HG03520 (cell line): ENCODE results near the gene AIG1.

Experiments used
- ATAC-seq: cut with Tn5 transposase; IDR thresholded peaks from one replicate; pipeline ENCODE4 v1.9.1; 2021; ENCODE audit warnings: mild to moderate bottlenecking, moderate library complexity; ENCODE audit not compliant: unreplicated experiment

Gene AIG1

DNA sequence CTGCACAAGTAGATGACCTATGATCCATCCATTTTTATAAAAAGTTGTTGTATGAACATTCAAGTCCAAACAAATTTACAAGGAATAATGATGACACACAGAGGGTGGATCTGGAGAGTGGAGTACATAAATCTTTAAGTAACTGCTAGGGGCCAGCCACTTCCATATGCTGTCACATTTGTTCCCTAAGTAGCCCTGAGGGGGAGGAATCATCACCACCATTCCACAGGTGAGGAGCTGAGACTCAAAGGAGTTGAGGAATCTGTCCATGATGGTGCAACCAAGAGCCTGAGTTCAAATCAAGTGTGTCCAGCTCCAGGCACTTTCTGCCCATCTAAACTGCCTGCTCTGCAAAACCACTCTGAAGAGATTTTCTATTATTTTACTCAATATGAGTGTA is 132.1 kb downstream of the AIG1 start:
- ATAC-seq, result no peak

DNA sequence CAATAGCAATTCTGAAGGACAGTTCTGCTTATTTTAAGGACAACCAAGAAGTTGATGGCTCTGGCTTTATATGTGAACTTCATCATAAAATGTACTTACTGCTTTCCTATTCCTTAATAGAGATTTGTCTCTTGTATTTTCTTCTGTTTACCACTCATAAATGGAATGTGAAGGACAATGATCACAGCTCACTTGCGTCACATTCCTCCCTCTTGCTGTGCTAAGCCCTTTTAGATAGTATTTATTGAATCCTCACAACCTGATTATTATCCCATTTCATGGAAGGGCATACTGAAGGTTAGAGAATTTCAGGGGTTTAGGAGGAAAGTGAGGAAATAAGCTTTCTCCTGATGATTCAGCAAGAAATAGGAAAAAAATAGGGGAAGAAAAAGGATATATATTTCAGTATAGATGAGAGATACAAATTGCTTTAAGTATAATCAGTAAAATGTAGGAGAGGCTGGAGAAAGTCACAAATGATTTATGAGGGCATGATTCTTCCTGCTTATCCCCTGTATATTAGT is 132.9 kb downstream of the AIG1 start:
- no peak for ATAC-seq

DNA sequence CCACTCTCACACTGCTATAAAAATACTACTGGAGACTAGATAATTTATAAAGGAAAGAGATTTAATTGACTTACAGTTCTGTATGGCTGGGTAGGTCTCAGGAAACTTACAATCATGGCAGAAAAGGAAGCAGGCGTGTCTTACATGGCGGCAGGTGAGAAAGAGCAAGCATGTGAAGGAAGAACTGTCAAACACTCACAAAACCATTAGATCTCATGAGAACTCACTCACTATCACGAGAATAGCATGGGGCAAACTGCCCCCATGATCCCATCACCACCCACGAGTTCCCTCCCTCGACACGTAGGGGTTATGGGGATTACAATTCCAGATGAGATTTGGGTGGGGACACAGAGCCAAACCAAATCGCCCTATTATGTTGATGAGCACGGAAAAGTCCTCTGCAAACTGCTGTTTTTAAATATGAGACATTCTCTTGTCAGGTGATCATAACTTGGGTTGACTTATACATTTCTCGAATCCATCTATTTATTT is 133.5 kb downstream of the AIG1 start:
- no peak for ATAC-seq

DNA sequence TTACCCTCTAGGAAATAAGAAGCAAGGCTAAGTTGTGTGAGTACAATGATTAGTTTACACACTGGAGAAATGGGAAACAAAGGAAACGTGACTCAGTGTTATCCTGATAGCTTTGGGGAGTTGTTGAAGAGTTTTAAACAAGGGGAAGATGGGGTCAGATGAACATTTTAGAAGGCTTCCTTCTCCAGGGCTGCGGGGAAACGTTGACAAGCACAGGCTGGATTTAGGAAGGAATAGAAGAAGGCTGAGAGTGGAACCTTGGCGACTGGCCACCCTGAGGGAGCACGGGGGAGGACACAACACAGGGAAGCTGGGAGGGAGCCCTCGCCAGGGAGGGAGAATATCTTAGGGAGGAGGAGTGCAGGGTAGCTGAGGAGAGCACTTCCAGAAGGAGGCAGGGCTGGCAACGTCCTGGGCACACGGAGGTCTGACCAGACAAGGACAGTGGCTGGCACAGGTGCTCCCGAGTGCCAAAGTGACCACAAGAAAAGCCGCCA is 134.7 kb downstream of the AIG1 start:
- no peak for ATAC-seq

DNA sequence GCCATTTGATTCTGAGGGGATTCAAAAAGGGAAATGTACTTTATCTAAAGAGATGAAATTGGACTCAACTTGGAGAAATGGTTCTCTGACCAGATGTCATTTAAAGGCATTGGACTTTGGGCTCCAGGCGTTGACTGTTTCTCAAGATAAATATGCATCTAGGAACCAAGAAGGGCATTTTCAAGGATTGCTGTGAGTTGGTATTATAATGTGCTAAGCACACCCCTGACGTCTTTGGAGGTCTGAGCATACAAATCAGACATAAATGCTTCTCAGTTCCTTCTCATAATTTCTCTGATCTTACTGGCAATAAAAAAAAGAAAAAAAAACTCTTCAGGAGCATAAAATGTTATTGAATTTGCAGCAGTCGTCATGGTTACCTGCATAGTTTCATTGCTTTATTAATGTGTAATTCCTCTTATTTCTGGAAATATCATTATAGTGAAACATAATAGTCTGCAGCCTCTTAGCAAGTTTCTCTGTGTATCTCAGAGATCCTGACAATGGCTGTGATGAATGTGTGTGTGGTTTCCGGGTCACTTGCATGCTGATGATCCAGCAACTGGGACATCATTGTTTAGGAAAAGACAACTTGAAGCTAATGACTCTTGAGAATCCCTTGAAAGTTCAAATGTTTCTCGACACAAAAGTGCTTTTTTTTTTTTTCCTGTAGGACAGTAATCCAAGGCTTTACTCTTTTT is 136.0 kb downstream of the AIG1 start:
- no peak for ATAC-seq

- no peak for ATAC-seq
Observed at GRCh38 chr6:143197377-143197776, 136.7 kb downstream of the AIG1 start.

DNA sequence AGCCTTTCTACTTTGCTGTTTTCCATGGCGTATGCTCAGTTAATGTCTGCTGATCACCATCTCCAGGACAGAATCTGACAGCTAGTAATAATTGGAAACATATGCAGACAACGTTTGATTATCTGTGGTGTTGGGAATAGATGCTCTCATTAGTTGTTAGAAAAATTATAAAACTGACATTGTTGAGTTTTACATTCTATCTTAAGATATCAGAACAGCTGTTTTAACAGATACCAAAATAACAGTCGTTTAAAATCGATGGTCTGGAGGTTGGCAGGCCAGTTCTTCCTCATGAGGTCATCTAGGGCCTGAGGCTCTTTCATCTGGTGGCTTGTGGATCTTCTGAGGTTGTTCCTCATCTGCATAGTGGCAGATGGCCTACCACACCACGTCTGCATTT is 137.6 kb downstream of the AIG1 start:
- no peak for ATAC-seq

DNA sequence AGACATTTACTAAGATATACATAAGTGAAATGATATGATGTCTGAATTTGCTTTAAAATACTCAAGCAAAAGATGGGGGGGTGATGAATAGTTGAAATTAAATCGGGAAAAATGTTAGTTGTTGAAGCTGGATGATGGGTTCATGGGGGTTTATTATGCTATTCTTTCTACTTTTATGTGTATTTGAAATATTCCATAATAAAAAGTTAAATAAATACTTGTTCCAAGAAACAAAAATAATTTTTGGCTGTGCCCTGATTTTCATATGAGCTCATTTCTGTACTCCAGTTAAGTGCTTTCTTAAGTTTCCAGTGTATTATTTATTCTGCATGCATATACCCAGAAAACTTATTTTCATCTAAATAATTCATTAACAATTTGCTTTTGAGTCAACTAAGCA is 138.6 kb downstream of the AIG1 start:
- no peak for ATAC-seq

- no peak for ATAC-seq
Observed at GRCh38 chr6:143200167-143200770, 139.6 kb downstream of the AIG1 start.

DNA sequence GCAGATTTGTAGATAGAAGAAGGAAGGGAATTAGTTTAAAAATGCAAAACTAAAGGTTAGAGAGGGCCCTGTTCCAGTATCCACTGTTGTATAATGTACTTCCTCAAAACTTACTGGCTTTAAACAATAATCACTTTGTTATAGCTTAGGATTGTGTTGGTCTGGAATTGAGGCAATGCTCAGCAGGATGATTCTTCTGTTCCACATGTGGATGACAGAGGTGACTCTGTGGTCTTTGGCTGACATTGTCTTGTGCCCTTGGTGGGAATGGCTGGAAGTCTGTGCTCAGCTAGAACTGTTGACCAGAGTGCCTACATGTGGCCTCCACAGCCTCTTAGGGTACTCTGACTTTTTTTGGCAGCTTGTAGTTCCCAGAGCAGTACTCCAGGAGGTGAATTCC is 143.4 kb downstream of the AIG1 start:
- ATAC-seq, result no peak

DNA sequence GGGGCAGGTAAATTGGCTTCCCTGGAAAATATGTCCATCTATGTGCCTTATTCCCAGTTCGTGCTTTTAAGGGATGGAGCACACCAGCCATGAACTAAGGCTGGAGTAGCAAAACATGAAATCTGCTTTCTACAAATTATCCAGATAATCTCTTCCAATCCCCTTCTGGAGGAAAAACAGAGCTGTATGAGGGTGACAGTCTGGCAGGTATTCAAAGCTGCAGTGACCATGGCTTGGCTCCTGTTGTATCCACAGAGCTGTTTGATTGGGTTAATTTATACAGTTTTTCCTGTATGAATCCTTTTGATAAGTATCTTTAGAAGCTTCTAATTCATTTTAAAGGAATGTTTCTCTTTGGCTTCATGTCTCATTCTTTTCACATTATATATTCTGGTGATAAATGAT is 144.4 kb downstream of the AIG1 start:
- ATAC-seq, result no peak

- no peak for ATAC-seq
Observed at GRCh38 chr6:143205585-143205984, 144.9 kb downstream of the AIG1 start.

DNA sequence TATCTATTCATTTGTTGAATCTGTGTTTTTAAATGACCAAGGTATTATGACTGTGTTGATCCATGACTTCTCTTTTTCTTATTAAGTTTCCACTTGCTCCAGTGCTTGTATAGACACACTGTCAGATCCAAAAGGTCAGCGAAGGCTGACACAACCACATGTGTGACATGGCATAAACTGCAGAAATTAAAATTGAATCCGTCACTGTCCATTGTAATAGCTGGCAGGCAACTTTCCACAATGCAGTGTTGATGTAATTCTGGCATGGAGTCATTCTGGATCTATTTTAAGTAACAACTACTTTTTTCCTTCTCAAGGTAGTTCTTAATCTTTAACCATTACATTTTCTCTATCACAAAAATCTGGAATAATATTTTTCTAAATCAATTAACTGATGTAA is 145.3 kb downstream of the AIG1 start:
- no peak for ATAC-seq

DNA sequence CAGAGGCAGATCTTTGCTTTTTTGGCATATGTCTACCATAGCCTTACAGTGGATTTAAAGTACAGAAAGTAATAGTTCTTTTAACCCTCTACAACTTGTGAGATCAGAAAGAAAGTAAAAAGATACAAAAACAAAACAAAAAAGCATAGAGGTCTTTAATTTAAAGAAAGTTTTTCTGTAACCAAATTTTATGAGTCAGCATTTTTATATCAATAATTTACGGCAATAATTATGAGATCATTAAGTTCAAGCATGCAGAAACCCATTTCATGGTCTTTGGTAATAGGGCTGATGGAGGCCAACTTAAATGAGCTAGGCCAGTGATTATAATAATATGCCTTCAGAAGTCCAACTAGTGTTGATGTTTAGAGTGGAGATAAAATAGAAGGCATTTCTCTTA is 145.9 kb downstream of the AIG1 start:
- no peak for ATAC-seq

DNA sequence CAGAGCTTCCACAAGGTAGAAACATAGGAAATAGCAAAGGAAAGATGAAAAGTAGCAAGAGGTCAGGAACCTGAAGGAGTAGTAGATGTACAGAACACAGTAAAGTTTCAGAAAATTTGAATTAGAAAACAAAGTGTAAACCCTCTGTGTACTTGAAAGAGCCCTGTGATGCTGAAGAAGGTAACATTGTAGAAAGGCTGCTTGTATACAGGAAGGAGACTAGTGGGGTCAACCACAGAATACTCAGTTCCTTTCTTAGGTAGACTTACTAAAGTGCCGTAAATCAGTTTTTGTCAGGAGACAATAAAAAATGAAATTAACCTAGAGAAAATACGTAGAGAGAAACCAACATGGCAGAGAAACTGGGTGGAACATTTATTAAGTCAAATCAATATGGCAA is 149.7 kb downstream of the AIG1 start:
- ATAC-seq, result no peak

- ATAC-seq, result no peak
Observed at GRCh38 chr6:143213859-143214376, 153.2 kb downstream of the AIG1 start.

- no peak for ATAC-seq
Observed at GRCh38 chr6:143215363-143215762, 154.7 kb downstream of the AIG1 start.

DNA sequence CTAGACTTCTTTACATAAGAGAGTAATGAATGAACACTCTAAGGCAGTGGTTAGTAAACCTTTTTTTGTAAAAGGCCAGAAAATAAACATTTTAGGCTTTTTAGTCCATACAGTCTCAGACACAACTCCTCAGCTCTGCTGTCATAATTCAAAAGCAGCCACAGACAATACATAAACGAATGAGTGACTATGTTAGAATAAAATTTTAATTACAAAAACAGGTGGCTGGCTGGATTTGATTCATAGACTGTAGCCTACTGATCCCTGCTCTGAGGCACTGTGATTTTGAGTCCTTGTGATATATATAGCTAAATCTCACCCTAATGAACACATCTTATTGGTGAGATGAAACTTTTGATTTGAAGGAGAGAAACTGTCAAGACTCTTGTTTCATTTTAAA is 155.1 kb downstream of the AIG1 start:
- no peak for ATAC-seq

- no peak for ATAC-seq
Observed at GRCh38 chr6:143218233-143218632, 157.5 kb downstream of the AIG1 start.

GRCh38 chr6:143221698-143222097 is 161.0 kb downstream of the AIG1 start:
- ATAC-seq, result no peak

- no peak for ATAC-seq
Observed at GRCh38 chr6:143222310-143222709, 161.6 kb downstream of the AIG1 start.

DNA sequence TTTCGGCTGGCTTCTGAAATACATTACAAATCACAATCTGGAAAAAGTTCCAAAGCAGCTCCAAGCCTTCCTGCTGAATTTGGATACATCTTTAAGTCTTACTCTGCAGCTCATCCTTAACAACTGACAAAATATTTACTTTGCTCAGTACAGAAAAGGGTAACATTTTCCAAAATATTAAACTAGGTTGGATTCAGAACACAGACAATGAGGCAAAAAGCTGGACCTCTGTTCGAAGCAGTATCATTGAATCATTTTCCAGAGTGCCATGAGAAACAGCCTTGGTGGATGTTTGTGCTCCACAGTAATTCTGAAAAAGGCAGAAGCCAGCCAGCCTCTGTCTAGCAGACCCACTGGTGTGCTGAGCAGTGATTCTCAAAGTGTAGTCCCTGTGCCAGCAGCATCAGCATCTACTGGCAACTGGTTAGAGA is 162.1 kb downstream of the AIG1 start:
- ATAC-seq, result no peak
